ENCODE measurements around the gene HOXB8.

Gene HOXB8

DNA sequence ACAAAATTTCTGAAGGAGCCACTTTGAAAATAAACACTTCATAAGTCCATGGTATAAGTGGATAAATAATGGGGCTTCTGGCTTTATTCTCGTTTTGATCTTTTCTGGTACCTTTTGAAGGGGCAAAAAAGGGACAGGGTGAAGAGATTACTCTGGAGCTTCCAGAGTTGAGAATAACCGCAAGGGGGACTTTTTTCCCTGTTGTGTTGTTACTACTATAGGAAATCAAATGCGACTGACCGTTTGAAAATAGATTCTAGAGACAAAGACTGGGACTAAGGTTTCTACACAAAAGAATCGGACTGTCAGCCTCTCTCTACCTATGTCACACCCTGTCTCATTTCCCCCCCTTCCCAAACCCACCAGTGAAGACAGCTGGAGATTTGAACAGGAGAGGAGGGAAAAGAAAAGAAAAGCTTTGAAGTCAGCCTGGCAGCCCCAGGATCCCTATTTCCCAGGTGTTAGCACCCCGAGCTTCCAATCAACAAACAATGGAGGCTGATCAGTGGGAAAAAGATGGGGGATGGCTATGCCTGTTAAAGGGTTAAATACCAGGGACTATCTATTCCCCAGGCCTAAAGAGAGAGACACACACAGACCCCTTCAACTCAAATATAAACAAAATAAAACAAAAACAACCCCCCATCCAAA, 45.3 kb downstream of the HOXB8 start:
- H3K27ac ChIP-seq (ENCODE audit: low read length): no peak overlapping the region
- H3K4me2 ChIP-seq (ENCODE audit: low read length): no peak overlapping the region

DNA sequence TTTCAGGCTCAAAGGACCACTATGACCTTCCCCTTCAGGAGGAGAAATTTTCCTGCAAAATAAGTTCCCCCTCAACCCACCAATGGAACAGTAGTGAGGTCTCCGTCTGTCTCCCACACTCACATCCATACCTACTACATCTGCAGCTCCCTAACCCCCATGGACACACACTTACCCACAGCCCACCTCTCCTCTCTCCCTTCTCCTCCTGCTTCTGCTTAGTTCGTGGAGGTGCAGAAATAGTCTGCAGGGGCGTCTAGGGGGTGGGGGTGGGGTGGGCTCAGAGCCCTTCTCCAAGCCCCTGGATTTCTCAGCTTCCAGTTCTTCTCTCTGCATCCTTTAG, 45.9 kb downstream of the HOXB8 start:
- H3K27me3 ChIP-seq (ENCODE audit: low read depth, low read length): no peaks in the 10 kb centered on the region
- TF ChIP-seq, protein P1, sequence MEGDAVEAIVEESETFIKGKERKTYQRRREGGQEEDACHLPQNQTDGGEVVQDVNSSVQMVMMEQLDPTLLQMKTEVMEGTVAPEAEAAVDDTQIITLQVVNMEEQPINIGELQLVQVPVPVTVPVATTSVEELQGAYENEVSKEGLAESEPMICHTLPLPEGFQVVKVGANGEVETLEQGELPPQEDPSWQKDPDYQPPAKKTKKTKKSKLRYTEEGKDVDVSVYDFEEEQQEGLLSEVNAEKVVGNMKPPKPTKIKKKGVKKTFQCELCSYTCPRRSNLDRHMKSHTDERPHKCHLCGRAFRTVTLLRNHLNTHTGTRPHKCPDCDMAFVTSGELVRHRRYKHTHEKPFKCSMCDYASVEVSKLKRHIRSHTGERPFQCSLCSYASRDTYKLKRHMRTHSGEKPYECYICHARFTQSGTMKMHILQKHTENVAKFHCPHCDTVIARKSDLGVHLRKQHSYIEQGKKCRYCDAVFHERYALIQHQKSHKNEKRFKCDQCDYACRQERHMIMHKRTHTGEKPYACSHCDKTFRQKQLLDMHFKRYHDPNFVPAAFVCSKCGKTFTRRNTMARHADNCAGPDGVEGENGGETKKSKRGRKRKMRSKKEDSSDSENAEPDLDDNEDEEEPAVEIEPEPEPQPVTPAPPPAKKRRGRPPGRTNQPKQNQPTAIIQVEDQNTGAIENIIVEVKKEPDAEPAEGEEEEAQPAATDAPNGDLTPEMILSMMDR (IDR thresholded peaks at IDR 0.05; ENCODE audit: low read depth, low read length): no peak
- H3K4me1 ChIP-seq (ENCODE audit: low read length): peaks cover 20% of the 10 kb centered on the region
- no peak overlapping the region for H2AFZ ChIP-seq (ENCODE audit: low read depth, low read length)
- H3K9me3 ChIP-seq (ENCODE audit: insufficient read depth, low read length): no peaks in the 10 kb centered on the region
- H3K36me3 ChIP-seq (replicated peaks; ENCODE audit: low read depth, low read length): peaks cover 44% of the 10 kb centered on the region
- no peak overlapping the region for H3K27ac ChIP-seq (ENCODE audit: low read length)
- no peak overlapping the region for H3K9ac ChIP-seq (ENCODE audit: low read length)
- peaks cover 4% of the 10 kb centered on the region; the same call in 1 of the 2 replicates for H4K20me1 ChIP-seq (ENCODE audit: insufficient read depth, low read length)
- peaks cover 40% of the 10 kb centered on the region; the same call in 1 of the 2 replicates for H3K79me2 ChIP-seq (ENCODE audit: low read length)
- no peak overlapping the region for H3K4me3 ChIP-seq (ENCODE audit: low read length)
- H3K4me2 ChIP-seq (ENCODE audit: low read length): no peak overlapping the region

More for the DNA sequence above, 45.3 kb downstream of the HOXB8 start:
- H3K36me3 ChIP-seq (replicated peaks; ENCODE audit: low read depth, low read length): peaks cover 46% of the 10 kb centered on the region
- H3K79me2 ChIP-seq (ENCODE audit: low read length): peaks cover 38% of the 10 kb centered on the region; the same call in 1 of the 2 replicates
- no peak for TF ChIP-seq EZH2phosphoT487 (IDR thresholded peaks at IDR 0.05; ENCODE audit: low read depth)
- TF ChIP-seq, protein P1 (IDR thresholded peaks at IDR 0.05; ENCODE audit: low read depth, low read length): no peak
- H3K4me3 ChIP-seq (ENCODE audit: low read length): no peak overlapping the region
- H4K20me1 ChIP-seq (ENCODE audit: insufficient read depth, low read length): peaks cover 4% of the 10 kb centered on the region; the same call in 1 of the 2 replicates
- H2AFZ ChIP-seq (ENCODE audit: low read depth, low read length): no peak overlapping the region
- H3K9ac ChIP-seq (ENCODE audit: low read length): no peak overlapping the region
- H3K27me3 ChIP-seq (ENCODE audit: low read depth, low read length): no peaks in the 10 kb centered on the region
- H3K9me3 ChIP-seq (ENCODE audit: insufficient read depth, low read length): no peaks in the 10 kb centered on the region
- H3K4me1 ChIP-seq (ENCODE audit: low read length): peaks cover 22% of the 10 kb centered on the region

DNA sequence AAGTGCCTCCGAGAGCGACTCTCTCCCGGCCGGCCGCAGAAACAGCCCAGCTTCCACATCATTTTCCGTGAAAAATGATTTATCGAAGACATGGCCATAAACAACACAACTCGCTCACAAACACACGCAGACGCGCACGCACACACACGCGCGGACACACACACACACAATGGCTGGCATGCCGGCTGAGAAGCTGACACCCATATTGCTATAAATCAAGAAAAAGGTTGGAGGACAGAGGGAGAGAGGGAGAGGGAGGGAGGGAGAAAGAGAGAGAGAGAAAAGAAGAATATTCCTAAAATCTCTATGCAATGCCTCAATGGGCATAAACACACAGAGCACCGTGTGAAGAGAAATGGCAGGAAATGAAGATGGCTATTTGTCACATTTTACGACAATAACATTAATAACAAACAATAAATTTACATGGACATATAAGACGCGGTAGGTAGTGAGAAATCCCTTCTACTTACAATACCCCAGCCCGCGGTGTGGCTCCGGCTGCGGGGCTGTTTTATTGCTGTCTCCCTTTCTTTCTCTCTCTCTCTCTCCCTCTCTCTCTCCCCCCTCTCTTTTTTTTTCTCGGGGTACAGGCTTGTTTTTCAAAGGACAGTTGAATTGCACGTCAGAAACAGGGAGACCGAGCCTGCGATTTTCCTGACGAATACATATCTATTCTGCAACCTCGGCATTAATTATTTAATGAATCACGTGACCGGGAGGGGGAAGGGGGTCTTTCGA, 46.4 kb downstream of the HOXB8 start:
- Histone ChIP-seq H3K4me1 (ENCODE audit: low read length) (peaks cover 17% of the 10 kb centered on the region), H3K27ac (ENCODE audit: low read length) (no peak overlapping the region), H4K20me1 (ENCODE audit: insufficient read depth, low read length) (peaks cover 4% of the 10 kb centered on the region; the same call in 1 of the 2 replicates), H3K9ac (ENCODE audit: low read length) (no peak overlapping the region), H3K27me3 (ENCODE audit: low read depth, low read length) (no peaks in the 10 kb centered on the region), H3K79me2 (ENCODE audit: low read length) (peaks cover 44% of the 10 kb centered on the region), H3K9me3 (ENCODE audit: insufficient read depth, low read length) (no peaks in the 10 kb centered on the region), H3K4me2 (ENCODE audit: low read length) (no peak overlapping the region), H3K36me3 (replicated peaks; ENCODE audit: low read depth, low read length) (peaks cover 44% of the 10 kb centered on the region), H2AFZ (ENCODE audit: low read depth, low read length) (no peak overlapping the region), H3K4me3 (ENCODE audit: low read length) (no peak overlapping the region)
- no peak for TF ChIP-seq EZH2phosphoT487 (IDR thresholded peaks at IDR 0.05; ENCODE audit: low read depth)
- TF ChIP-seq, protein P1 (IDR thresholded peaks at IDR 0.05; ENCODE audit: low read depth, low read length): no peak

DNA sequence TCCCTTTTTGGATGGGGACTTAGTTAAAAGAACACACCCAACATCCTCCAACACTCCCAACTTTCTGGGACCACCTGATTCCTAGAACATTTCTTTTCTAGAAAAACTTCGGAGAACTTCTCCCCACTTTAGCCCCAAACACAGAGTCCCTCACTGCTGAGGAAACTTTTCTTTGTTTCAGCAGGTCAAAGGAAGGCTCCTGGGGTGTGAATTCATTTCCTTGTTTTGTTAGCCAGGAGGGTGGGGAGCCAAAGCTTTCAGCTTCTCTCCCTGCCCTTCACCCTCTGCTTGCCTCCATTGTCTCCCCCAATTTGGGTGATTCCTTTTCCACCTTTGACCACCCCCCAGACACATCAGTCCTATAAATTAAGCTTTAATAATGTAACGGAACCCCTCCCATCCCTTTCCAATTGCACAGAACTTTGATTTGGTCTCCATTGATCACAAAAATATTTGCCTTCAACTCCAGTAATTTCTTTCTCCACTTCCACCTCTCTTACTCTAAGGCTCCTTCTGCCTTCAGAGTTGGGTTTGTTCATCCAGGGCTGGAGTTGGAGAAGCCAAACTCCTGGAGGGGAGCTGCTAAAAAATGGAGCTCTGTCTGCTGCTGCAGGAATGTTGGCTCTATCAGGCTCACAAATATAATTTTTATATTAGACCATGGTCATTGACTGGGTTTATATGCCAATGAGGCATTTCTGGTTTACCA, 47.3 kb downstream of the HOXB8 start:
- Histone ChIP-seq H3K4me2 (ENCODE audit: low read length) (no peak overlapping the region), H3K79me2 (ENCODE audit: low read length) (peaks cover 48% of the 10 kb centered on the region), H3K27ac (ENCODE audit: low read length) (no peak overlapping the region), H4K20me1 (ENCODE audit: insufficient read depth, low read length) (peaks cover 4% of the 10 kb centered on the region; the same call in 1 of the 2 replicates), H2AFZ (ENCODE audit: low read depth, low read length) (no peak overlapping the region), H3K36me3 (replicated peaks; ENCODE audit: low read depth, low read length) (peaks cover 48% of the 10 kb centered on the region), H3K9me3 (ENCODE audit: insufficient read depth, low read length) (no peaks in the 10 kb centered on the region), H3K4me3 (ENCODE audit: low read length) (no peak overlapping the region), H3K27me3 (ENCODE audit: low read depth, low read length) (no peaks in the 10 kb centered on the region), H3K9ac (ENCODE audit: low read length) (no peak overlapping the region), H3K4me1 (ENCODE audit: low read length) (peaks cover 20% of the 10 kb centered on the region)
- TF ChIP-seq EZH2phosphoT487 (IDR thresholded peaks at IDR 0.05; ENCODE audit: low read depth): no peak
- TF ChIP-seq, protein P1 (IDR thresholded peaks at IDR 0.05; ENCODE audit: low read depth, low read length): no peak

All from OCI-LY3 (cell line).